ENCODE results near the gene SMCO2. TPM values are rescaled to one million over a fixed set of nuclear protein-coding genes. Genes with fewer than 3 reads are reported as not detected.

The SMCO2 gene
- polyA plus RNA-seq, 3 donors, result 17.4 TPM; not detected in 2

DNA sequence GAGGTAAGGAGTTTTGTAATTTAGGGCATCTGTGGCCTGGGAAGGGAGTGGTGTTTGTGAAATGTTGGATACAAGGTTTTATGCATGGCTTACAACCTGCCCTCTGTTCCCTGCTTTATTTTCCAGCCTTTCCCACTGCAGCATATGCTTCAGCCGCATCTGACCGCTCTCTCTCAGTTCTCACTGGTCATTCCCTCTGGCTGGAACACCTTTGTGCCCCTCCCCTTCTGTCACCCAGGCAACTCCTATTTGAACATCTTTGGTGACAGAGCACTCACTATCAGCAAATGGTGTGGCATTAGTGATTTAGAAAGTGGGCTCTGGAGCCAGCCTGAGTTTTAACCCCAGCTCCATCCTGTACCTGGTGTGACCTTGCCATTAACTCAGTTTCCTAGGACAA lies 47.5 kb upstream of the SMCO2 start:
- H3K4me3 Mint-ChIP-seq, result no peak overlapping the region
- no peaks in the 10 kb centered on the region for H4K20me1 ChIP-seq (ENCODE audit: insufficient read depth, low read length)

DNA sequence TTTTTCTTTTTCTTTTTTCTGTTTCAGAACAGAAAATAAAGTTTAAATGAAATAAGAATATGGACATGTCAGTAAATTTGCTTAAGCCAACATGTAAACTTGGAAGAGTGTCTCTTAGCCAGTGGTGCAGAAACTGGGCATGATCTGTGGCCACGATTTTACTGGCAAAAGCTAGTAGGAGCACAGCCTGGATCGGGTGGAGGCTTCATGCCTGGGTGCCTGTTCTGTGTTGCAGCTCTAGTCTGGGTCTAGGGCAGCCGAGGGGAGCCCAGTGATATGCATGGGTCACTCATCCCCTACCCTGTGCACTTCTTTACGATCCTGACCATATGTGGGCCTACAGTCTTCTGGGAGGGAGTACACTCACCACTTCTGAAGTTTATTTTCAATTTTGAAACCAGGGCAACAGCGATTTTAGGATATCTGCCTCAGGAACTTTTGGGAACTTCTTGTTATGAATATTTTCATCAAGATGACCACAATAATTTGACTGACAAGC lies 45.6 kb upstream of the SMCO2 start:
- Histone ChIP-seq H3K27me3 (ENCODE audit: control insufficient read depth in 2 of 2, insufficient read depth in 2 of 2, low read length in 2 of 2) (no peaks in the 10 kb centered on the region), H3K9ac (ENCODE audit: insufficient read depth, low read length, poor library complexity, severe bottlenecking) (no peak overlapping the region), H3K4me1 (ENCODE audit: control insufficient read depth in 1 of 2, insufficient read depth in 2 of 2, low read length in 2 of 2) (no peaks in the 10 kb centered on the region), H2AFZ (ENCODE audit: insufficient read depth, low read depth, low read length, poor library complexity, severe bottlenecking) (no peak overlapping the region), H3K4me2 (replicated peaks; ENCODE audit: extremely low read depth, low read length, poor library complexity, severe bottlenecking) (no peak overlapping the region), H3K4me3 (replicated peaks in 1 of 3; ENCODE audit: low read depth in 2 of 3, low read length in 3 of 3) (no peak overlapping the region), H4K20me1 (ENCODE audit: insufficient read depth, low read length) (no peaks in the 10 kb centered on the region), H3K79me2 (ENCODE audit: insufficient read depth, low read length) (no peaks in the 10 kb centered on the region), H3K9me3 (replicated peaks in 1 of 2; ENCODE audit: control insufficient read depth in 1 of 2, insufficient read depth in 1 of 2, low read length in 2 of 2) (peaks cover 4 to 5% of the 10 kb centered on the region in 2 donors), H3K36me3 (replicated peaks in 1 of 2; ENCODE audit: control insufficient read depth in 1 of 2, insufficient read depth in 2 of 2, low read length in 2 of 2) (no peaks in the 10 kb centered on the region), H3K27ac (ENCODE audit: low read depth in 1 of 2, low read length in 2 of 2) (no peak overlapping the region)
- peaks cover 2 to 19% (median 14%) of the 10 kb centered on the region in 7 donors for H3K9me3 Mint-ChIP-seq
- H3K27ac Mint-ChIP-seq, result peak overlapping the region in 1 of 7 donors; percentile 29
- H3K4me3 Mint-ChIP-seq, result no peak overlapping the region
- peaks cover 1 to 21% of the 10 kb centered on the region in 2 donors for H3K36me3 Mint-ChIP-seq
- H3K27me3 Mint-ChIP-seq (ENCODE audit: low read depth in 3 of 3), result no peaks in the 10 kb centered on the region
- no peak for DNase-seq
- TF ChIP-seq, protein P1, sequence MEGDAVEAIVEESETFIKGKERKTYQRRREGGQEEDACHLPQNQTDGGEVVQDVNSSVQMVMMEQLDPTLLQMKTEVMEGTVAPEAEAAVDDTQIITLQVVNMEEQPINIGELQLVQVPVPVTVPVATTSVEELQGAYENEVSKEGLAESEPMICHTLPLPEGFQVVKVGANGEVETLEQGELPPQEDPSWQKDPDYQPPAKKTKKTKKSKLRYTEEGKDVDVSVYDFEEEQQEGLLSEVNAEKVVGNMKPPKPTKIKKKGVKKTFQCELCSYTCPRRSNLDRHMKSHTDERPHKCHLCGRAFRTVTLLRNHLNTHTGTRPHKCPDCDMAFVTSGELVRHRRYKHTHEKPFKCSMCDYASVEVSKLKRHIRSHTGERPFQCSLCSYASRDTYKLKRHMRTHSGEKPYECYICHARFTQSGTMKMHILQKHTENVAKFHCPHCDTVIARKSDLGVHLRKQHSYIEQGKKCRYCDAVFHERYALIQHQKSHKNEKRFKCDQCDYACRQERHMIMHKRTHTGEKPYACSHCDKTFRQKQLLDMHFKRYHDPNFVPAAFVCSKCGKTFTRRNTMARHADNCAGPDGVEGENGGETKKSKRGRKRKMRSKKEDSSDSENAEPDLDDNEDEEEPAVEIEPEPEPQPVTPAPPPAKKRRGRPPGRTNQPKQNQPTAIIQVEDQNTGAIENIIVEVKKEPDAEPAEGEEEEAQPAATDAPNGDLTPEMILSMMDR (IDR thresholded peaks at IDR 0.05), result no peak
- intact Hi-C loops (cut with micrococcal nuclease), result no loop called here
- H3K4me1 Mint-ChIP-seq, result peaks cover 7% of the 10 kb centered on the region
- 94% methylated on average over 3 of the region's 5 CpGs for WGBS (ENCODE audit: insufficient coverage)

More for the DNA sequence above, 47.5 kb upstream of the SMCO2 start:
- Histone ChIP-seq H3K9ac (ENCODE audit: insufficient read depth, low read length, poor library complexity, severe bottlenecking) (no peak overlapping the region), H3K27ac (ENCODE audit: low read depth in 1 of 2, low read length in 2 of 2) (no peak overlapping the region), H3K4me1 (ENCODE audit: control insufficient read depth in 1 of 2, insufficient read depth in 2 of 2, low read length in 2 of 2) (no peaks in the 10 kb centered on the region), H3K9me3 (replicated peaks in 1 of 2; ENCODE audit: control insufficient read depth in 1 of 2, insufficient read depth in 1 of 2, low read length in 2 of 2) (no peaks in the 10 kb centered on the region), H3K27me3 (ENCODE audit: control insufficient read depth in 2 of 2, insufficient read depth in 2 of 2, low read length in 2 of 2) (no peaks in the 10 kb centered on the region), H3K36me3 (replicated peaks in 1 of 2; ENCODE audit: control insufficient read depth in 1 of 2, insufficient read depth in 2 of 2, low read length in 2 of 2) (no peaks in the 10 kb centered on the region), H2AFZ (ENCODE audit: insufficient read depth, low read depth, low read length, poor library complexity, severe bottlenecking) (no peak overlapping the region), H3K4me2 (replicated peaks; ENCODE audit: extremely low read depth, low read length, poor library complexity, severe bottlenecking) (no peak overlapping the region), H3K79me2 (ENCODE audit: insufficient read depth, low read length) (no peaks in the 10 kb centered on the region), H3K4me3 (replicated peaks in 1 of 3; ENCODE audit: low read depth in 2 of 3, low read length in 3 of 3) (no peak overlapping the region)
- intact Hi-C loops (cut with micrococcal nuclease), result no loop called here
- Mint-ChIP-seq H3K36me3 (peaks cover 1 to 11% of the 10 kb centered on the region in 2 donors), H3K9me3 (peaks cover 0 to 5% (median 1%) of the 10 kb centered on the region in 7 donors), H3K4me1 (peaks cover 7% of the 10 kb centered on the region), H3K27ac (no peak overlapping the region), H3K27me3 (ENCODE audit: low read depth in 3 of 3) (no peaks in the 10 kb centered on the region)
- DNase-seq, result no peak
- TF ChIP-seq, protein P1 (IDR thresholded peaks at IDR 0.05), result no peak
- 100% methylated on average over 1 of the region's 2 CpGs for WGBS (ENCODE audit: insufficient coverage)
